GM15510 (cell line): ENCODE measurements around the gene PCGF6.

Source experiments
- POLR2A ChIP-seq: IDR thresholded peaks from 3 replicates; pipeline ENCODE4 v1.6.1; 2011; ENCODE audit warnings: borderline replicate concordance; ENCODE audit not compliant: insufficient read length; ENCODE audit errors: extremely low read depth

The PCGF6 gene

DNA sequence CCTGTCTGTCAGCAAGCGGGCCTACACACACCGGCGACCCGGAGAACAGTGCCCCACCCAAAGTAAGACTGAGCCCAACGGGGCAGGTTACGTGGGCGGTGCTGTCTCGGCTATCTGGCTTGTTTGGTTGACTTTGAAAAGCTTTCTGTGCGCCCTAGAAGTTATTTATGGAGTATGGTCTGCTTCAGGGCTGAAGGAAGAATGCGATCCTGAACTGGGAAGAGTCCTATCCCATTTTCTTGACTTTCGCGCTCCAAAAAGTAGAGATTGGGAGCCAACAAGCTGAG is 72.5 kb downstream of the PCGF6 start:
- no peak for TF ChIP-seq POLR2A

DNA sequence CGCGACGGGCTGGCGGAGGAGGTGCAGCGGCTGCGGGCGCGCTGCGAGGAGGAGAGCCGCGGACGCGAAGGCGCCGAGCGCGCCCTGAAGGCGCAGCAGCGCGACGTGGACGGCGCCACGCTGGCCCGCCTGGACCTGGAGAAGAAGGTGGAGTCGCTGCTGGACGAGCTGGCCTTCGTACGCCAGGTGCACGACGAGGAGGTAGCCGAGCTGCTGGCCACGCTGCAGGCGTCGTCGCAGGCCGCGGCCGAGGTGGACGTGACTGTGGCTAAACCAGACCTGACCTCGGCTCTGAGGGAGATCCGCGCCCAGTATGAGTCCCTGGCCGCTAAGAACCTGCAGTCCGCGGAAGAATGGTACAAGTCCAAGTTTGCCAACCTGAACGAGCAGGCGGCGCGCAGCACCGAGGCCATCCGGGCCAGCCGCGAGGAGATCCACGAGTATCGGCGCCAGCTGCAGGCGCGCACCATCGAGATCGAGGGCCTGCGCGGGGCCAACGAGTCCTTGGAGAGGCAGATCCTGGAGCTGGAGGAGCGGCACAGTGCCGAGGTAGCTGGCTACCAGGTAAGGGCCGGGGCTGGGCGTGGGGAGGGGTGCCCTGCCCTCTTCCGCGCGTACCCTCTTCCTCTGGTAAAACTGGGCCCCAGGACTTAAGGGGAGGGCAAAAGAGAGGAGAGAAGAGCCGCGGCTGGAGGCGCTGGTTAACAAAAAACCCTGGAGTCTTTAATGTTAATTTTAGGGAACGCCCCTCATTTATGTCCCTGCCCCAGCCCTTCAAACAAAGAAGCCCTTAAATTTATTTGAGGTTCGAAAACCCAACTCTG is 73.0 kb downstream of the PCGF6 start:
- no peak for TF ChIP-seq POLR2A

DNA sequence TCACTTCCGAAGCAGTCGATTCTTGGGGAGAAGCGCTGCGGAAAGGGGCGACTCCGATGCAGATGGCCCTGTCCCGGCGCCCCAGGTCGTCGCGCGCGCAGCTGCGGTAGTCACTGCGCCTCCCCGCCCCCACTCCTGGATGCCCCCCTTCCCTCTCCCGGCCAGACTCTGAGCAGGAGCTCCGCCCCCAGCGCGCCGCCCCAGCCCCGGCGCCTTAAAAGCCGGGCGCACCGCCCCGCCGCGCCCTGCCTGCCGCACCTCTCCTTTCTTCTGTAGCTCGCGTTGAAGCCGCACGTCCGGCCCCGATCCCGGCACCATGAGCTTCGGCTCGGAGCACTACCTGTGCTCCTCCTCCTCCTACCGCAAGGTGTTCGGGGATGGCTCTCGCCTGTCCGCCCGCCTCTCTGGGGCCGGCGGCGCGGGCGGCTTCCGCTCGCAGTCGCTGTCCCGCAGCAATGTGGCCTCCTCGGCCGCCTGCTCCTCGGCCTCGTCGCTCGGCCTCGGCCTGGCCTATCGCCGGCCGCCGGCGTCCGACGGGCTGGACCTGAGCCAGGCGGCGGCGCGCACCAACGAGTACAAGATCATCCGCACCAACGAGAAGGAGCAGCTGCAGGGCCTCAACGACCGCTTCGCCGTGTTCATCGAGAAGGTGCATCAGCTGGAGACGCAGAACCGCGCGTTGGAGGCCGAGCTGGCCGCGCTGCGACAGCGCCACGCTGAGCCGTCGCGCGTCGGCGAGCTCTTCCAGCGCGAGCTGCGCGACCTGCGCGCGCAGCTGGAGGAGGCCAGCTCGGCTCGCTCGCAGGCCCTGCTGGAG is 73.8 kb downstream of the PCGF6 start, which contains the start of gene INA:
Gene INA, plus strand, starts transcription at position 243 of the 817 bp plus-strand sequence. Its CDS starts 74 bp downstream, at position 317.
- TF ChIP-seq POLR2A: no peak

DNA sequence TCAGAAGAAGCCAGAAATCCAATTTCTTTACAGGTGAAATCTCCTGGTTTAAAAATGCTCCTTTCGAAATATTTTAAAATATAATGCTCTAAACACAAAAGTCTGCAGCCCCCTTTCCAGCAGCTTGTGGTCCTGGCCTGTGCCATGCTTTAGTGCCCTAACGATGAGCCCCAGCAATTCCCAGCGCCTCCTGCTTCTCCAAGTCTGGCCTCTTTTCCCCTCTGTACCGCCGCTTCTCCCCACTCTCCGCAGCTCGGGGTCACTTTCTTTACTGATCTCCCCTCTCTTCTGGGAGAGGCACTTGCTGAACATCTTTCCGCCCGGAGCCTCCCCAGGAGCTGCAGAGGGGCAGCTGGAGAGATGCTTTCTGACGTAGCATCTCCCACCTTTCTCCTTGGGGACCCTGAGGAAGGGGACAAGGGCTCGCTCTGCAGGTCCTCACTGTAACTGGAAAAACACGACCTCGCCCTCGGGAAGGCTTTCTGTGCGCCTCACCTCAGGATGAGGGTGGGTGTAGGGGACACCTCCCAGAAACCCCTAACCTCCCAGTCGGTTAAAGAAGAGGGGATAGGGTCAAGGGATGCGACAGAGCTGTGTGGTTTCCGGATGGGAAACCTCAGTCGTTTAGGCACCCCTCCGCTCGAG is 74.6 kb downstream of the PCGF6 start:
- TF ChIP-seq POLR2A: no peak

DNA sequence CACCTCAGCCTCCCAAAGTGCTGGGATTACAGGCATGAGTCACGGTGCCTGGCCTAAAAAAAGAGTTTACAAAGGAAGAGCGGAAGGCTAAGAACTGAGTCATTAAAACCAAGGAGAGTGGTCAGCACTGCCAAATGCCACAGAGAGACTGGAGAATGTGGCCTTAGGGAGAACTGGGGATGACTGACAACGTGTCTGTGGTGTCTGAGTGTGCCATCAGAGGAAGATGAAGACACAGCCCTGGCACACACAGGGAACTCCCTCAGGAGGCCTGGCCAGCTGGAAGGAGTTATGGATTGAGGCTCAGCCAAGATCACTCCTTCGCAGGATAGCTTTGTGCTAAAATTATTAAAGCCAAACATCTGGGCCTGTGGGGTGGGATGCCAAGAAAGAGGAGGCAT is 77.9 kb downstream of the PCGF6 start:
- no peak for TF ChIP-seq POLR2A

DNA sequence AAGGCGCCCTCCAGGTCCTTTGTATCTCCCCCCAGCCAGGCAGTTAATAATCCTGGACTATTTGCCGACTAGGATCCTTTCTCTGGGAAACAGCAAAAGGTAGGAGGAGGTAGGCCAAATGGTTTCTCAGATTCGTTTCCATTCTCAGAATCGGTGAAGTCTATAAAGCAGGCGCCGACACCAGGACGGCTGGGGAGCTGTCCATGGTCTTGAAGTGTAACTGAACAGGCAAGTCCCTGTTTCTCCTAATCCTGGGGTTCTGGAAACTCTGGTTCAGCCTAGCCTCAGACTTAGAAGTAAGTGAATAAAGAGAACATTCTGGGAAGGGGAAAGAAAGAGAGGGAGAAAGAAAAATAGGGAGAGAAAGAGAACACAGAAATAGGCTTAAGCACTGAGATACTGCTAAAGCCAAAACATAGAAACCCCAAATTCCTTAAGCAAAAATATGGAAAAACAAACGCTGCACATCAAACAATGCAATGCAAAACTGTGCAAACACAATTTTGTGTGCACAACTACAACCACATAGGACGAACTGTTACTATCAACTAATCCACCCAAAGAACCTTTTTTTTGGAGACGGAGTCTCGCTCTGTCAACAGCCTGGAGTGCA is 85.1 kb downstream of the PCGF6 start:
- TF ChIP-seq POLR2A: no peak

DNA sequence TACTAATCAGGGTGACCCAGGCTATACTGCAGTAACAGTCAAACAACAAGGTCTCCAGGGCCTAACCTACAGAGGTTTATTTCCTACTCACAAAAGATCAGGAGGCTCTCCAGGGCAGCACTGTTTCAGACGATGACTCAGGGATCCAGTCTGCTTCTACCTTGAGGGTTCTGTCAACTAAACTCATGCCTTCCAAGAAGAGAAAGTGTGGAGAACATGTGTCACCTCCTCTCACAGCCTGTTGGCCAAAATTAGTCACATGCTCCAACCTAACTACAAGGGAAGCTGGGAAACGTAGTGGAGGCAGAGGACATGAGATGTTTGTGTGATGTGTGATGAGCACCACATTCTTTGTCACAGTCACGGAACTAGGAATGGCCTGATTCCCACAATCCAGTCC is 88.7 kb downstream of the PCGF6 start:
- TF ChIP-seq POLR2A: no peak

DNA sequence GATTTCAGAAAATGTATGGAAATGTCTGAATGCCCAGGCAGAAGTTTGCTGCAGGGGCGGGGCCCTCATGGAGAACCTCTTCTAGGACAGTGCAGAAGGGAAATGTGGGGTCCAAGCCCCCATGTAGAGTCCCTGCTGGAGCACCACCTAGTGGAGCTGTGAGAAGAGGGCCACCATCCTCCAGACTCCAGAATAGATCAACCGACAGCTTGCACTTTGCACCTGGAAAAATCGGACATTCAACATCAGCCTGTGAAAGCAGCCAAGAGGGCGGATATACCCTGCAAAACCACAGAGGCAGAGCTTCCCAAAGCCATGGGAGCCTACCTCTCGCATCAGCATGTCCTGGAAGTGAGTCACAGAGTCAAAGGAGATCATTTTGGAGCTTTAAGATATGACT is 91.0 kb downstream of the PCGF6 start:
- no peak for TF ChIP-seq POLR2A

DNA sequence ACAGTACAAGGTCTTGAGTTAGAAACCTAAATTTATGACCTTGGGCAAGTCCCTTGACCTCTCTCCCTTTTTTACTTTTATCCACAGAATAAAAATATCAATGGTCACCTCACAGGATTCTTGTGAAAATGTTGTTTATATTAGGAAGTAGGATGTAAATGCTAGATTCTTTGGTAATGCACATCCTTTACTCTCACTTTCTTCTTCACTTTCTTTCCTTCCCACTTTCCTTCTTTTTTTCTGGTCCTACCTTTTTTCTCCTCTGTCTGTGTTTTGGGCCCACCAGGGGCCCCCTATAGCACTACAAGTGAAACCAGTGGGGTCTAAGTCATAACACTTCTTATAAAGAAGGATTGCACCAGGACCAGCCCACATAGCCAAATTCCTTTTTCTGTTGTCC is 93.1 kb downstream of the PCGF6 start:
- TF ChIP-seq POLR2A: no peak

DNA sequence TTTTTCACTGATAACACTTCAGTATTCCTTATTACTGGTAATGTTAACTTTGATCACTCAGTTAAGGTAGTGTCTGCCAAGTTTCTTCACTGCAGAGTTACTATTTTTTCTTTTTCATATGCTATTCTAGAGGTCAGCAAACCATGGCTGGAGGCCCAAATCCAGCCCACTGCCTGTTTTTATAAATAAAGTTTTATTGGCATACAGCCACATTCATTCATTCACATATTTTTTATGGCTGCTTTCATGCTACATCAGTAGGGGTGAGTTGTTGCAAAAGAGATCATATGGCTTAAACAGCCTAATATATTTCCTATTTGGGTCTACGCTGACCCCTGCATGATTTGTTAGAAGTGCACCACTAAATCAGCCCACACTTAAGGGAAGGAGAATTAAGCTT is 94.3 kb downstream of the PCGF6 start:
- no peak for TF ChIP-seq POLR2A

DNA sequence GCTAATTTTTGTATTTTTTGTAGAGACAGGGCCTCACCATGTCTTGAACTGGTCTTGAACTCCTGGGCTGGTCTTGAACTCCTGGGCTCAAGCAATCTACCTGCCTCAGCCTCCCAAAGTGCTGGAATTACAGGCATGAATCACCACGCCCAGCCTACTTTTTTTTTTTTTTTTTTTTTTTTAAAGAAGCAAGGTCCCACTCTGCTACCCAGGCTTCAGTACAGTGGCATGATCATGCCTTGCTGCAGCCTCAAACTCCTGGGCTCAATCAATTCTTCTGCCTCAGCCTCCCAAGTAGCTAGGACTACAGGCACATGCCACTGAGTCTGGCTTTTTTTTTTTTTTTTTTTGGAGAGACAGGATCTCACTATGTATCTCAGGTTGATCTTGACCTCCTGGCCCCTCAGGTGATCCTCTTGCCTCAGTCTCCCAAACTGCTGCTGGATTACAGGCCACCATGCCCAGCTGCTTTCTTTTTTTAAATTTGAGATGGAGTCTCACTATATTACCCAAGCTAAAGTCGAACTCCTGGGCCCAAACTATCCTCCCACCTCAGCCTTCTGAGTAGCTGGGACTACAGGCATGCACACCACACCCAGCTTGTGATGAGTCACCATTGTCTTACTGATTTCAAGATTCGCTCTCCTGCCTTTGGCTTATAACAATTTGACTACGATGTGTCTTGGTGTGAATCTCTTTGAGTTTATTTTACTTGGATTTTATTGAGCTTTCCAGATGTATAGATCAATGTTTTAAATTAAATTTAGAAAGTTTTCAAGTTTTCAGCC is 96.2 kb downstream of the PCGF6 start:
- TF ChIP-seq POLR2A: no peak

DNA sequence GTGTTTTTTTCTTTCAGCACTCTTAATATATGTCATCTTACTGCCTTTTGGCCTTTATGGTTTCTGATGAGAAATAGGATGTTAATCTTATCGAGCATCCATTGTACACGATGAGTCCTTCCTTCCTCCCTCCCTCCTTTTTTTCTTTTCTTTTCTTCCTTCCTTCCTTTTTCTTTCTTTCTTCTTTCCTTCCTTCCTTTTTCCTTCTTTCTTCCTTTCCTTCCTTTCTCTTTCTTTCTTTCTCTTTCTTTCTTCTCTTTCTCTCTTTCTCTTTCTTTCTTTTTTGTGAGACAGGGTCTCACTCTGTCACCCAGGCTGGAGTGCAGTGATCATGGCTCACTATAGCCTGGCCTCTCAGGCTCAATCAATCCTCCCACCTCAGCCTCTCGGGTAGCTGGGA is 96.8 kb downstream of the PCGF6 start:
- no peak for TF ChIP-seq POLR2A
